ENCODE measurements around the gene TEX36.
A peak's percentile ranks its signal among the peaks of the same experiment; 100 is the strongest.
"Not testable (repeated sequence)": the region's sequence is repeated elsewhere in the genome, so short reads cannot be mapped to it uniquely, and the experiment has no call there.

TEX36 gene, protein sequence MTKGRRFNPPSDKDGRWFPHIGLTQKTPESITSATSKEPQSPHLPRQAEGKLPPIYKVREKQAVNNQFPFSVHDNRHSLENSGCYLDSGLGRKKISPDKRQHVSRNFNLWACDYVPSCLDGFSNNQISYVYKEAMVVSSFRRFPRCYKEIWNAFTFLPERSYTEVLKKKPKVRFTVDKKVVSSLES

DNA sequence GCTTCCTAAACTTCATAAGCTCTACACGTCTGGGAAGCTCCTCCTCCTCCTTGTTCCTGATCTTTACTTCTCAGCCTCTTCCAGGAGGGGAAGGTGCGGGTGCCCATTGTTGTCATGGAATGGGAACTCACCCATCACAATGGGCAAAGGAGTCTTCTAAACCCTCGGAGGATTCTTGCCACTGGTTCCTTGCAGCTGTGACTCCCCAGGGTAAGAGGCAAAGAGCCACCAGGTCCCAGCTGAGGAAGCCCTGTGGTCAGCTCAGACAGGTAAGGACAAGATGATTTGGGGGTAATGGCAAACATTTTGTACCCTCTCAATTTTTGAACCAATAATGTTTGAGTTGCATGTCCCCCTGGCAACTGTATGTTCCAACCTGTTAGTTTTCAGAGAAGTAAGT, at the start of gene TEX36:
TEX36 (minus strand) TSS at position 101 of the 400 bp plus-strand sequence. CDS start 174 bp downstream, outside the sequence.
- no peak for DNase-seq (ENCODE audit: low spot score)

DNA sequence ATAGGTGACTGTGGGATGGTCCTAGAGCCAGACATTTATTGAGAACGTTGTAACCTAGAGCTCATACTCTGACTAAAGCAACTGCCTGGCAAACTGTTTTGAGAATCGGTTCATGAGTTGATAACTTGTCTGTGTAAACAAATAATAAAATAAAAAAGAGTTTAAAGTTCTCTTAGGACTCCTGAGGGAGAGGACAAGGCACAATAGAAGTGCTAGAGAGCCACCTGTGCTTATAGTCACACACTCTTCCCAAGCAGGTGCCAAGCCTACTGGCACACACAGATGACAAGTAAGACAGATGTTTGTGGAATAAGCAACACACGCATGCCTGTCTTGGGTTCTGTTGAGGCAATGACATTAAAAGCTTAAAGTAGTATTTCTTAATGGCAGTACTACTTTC, 44.5 kb upstream of the TEX36 start:
- DNase-seq (ENCODE audit: low spot score) = no peak

DNA sequence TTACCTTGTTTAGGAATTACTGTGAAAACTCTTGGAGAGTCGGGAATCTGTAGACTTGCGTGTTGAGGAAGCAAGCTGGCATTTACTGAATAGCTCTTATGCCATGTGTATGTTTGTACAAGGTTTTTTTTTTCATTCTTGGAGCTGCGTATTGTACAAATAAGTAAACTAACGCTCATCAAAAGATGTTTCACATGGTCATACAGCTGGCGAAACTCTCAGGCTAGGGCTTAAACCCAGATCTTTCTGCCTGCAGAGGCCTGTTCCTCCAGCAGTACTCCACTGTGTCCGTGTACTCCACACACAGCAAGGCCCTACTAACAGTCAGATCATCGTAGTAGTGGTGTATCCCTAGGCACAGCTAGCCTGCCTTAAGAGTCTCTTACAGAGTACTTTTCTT, 44.0 kb upstream of the TEX36 start:
- no peak for DNase-seq (ENCODE audit: low spot score)

DNA sequence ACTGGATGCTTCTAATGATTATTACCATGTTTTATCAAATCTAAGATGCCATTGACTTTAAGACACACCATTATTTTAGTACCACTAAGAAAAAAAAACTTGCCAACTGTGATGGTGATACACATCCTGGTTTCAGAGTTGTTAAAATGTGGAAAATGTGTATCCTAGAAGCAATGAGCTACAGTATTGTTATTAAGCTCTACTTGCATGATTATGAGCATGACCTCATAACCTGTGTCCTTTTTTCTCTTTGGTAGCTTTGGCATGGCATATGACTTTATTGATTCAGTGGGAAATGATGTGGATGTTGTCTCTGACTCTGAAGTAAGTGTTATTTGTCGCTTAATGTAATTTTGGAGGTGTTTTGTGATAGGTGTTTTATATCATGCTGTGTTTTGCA, 39.8 kb upstream of the TEX36 start:
- no peak for DNase-seq (ENCODE audit: low spot score)

DNA sequence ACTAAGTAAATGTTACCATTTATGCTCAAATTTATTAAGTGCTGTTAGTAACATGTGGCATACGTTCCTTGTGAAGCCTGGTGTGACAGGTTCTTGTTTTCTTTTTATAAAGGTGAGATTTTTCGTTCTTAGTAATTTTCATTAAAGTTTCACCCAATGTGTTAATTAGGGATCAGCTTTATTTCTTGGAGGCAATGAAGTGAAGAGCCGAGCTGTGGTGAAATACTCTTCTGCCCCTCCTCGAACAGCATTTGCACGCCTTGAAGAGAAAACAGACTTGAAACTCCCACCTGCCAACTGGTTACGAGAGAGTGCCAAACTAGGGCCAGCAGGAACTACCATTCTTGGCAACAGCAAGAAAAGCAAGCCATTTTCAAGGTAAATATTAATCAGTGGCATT, 38.1 kb upstream of the TEX36 start:
- DNase-seq (ENCODE audit: low spot score) = no peak

DNA sequence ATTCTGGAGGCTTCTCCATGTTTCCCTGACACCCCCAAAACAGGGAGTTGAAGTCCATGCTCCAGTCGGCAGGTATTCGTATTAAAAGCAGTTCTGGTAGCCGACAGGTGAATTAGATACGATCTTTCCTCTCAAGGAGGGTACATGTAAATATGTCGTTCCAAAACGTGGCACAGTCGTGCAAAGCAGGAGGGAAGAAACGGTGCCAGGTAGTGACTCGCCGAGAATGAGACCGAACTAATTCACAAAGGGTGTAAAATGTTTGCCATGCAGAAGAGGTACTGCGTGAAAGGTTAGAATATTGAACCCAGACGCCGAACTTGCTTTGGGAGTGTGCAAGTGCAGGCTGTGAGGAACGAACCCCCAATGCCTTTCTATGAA, 37.0 kb upstream of the TEX36 start:
- DNase-seq (ENCODE audit: low spot score) = no peak

DNA sequence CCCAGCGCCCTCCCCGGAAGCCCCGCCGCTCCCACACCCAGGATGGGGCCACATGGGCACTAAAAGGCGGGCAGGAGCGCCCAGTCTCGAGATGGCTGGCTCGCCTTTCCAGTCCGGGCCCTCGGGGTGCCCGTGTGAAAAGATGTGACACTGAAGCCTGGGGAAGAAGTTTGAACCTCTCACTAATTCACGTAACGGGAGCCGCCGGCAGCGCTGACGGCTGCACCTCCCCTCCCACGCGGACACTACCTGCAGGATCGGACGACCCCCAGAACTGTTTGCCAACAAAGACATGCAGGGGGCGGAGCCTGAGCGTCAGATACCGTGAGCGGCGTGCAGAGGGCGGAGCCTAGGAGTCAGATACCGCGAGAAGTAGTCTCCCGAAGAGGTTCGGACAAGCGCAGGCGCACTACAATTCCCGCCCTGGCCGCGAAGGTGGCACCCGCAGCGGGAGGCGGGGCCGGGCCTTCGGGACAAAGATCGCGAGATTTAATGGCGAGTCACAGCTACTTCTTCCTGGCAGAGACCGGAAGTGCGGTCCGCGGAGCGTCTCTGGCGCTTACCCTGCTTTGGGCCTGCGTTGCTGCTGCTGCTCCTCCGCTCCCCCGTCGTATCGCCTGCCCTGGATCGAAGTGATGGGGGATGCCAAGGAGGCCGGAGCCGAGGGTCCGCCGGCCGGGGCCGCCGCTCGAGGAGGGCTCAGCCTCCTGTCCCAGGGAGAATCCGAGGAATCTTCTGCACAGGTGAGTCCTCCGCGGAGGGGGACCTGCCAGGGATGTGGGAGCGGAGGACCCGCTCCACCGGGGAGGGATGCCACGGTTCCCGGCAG, 36.4 kb upstream of the TEX36 start, which contains the start of gene EDRF1:
EDRF1 (plus strand) TSS at position 537 of the 829 bp plus-strand sequence; CDS start at position 636, 99 bp downstream.
- peak; percentile 99 for DNase-seq (ENCODE audit: low spot score)

DNA sequence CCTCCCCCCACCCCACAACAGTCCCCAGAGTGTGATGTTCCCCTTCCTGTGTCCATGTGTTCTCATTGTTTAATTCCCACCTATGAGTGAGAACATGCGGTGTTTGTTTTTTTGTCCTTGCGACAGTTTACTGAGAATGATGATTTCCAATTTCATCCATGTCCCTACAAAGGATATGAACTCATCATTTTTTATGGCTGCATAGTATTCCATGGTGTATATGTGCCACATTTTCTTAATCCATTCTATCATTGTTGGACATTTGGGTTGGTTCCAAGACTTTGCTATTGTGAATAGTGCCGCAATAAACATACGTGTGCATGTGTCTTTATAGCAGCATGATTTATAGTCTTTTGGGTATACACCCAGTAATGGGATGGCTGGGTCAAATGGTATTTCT, 31.8 kb upstream of the TEX36 start:
- not testable (repeated sequence) for DNase-seq (ENCODE audit: low spot score)

DNA sequence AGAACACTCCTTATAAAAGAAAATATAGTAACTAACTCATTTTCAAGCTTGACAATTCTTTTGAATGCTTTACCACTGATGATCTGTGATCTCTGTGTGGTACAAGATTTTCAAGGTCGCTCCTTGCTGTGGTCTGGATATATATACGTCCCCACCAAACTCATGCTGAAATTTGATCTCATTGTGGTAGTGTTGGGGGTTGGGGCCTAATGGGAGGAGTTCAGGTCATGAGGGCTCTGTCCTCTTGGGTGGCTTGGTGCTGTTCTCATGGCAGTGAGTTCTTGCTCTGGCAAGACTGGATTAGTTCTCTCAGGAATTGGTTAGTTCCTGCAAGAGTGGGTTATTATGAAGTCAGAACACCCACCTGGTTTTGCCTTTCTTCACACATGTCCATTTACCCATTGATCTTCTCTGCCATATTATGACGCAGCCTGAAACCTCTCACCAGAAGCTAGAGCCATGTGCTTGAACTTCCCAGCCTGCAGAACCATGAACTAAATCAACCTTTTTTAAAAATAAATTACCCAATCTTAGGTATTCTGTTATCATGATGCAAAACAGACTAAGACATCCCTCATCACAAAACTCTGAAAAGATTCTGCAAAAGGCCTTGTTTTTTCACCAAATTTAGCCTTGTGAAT, 28.3 kb upstream of the TEX36 start:
- DNase-seq (ENCODE audit: low spot score) = no peak

DNA sequence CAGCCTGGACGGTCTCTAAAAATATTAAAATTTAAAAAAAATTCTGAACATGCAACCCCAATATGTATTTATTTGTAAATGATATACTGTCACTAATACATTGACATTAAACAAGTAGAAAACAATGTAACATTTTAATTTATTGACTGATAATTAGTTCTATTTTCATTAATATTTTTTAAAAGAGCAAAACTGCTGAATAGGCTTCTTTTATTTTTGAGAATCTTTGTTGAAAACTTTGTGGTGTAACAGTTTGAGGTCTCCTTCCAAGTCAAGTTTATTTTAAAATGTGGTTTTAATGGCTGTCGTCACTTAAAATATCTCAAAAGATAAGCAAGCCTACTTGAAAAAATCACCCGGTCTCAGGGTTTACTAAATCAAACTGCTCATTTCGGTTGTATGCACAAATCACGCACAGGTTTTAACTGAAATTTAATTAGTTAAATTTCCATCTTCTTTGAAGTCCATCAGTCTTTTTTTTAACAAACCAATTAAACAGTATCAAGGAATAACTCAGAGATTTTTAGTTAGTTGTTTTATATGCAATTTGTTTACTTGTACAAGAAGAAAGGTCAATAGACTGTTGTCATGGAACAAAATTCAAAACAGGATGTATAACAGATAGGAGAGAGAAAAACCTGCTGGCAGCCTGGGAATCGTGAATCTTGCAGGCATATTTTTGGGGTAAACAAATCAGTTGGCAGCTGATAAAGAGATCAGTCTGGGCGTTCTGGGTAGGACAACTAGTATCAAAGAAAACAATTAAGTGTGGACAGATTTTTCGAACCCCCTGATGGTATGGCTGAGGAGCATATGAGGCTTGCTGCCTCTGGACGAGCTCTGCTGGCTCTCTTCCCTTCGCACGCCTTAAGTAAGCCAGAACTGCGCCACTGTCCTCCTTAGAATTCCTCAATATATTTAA, 26.9 kb upstream of the TEX36 start:
- no peak for DNase-seq (ENCODE audit: low spot score)

DNA sequence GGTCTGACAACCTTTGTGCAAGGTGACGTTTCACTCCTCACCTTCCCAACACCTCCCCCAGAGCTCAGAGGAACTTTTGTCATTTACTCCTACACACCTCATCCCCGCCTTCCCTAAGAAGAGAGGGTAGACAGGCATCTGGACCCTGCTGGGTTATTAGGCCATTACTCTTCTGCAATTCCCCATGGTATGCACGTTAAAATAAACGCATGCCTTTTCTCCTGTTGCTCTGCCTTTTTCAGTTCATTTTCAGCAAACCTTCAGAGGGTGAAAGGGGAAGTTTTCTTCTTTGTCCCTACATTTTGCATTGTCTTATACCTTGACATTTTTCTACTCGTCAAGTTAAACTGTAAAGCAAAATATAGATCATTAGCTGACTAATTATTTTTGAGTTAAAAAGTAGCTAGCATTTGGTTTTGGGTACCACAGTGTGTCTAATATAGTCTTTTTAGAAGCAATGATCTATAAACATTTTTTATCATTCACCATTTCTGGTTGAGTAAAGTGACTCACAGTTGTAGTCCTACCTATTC, 26.1 kb upstream of the TEX36 start:
- DNase-seq (ENCODE audit: low spot score) = no peak

DNA sequence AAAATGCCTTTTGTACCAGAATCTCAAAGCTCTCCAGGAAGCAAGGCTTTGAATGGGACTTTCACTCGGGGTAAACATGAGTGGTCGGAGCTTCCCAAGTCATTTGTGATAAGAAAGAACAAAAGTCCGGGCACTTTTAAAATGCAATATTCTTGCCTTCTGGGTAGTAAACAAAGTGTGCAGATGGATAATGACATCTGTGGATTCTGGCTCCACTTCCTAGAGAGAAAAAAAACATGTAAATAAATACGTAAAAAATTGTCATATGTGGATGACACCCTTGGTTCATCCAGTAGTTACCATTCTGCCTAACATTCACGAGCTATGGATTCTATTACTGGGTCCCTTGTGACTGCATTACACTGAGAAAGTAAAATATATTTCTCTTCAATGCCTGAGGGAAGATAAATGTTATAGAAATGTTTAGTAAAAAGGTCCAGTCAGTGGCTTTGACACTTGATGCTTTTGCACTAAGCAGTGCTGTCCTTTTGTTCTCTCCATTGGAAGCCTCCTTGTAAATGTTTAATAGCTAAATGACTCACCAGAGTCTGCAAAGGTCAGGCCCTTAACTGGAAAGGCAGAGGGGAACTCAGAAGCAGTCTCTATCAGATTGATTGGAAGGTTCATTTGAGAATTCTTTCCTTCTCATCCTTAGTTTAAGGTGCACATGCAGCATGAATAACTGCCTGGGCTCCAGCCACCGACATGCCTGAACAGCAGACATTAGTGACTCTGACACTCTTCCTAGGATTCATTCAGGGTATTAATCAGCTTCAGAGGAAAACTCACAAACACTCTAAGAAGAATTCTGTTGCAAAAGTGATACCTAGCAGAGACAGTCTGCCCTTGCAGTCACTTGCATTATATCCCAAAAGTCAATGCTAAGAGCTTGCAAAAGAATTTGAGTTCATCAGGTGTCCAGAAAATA, 24.8 kb upstream of the TEX36 start:
- DNase-seq (ENCODE audit: low spot score) = no peak

DNA sequence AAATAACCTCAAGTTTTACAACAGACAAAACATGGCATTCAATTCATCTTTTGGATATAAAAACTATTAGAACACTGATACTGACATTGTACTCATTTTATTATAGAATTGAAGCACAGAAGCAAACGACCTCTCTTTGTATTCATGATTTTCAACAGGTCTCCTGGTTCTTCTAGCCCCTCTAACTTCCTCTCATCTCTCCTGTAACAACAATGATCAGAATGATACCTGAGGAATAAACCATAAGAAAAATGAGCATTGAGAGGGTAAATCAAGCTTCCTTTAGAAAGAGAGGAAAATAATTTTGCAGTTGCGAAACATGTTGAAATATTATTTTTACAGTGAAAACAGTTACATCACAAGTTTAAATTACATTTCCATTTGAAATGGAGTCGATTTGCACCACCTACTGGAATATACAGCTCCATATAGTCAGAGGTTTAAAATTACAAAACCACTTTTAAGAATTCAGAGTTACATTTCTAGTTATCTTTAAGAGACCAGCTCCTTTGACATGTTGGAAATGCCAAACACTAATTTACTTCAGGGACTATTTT, 17.5 kb upstream of the TEX36 start:
- no peak for DNase-seq (ENCODE audit: low spot score)

DNA sequence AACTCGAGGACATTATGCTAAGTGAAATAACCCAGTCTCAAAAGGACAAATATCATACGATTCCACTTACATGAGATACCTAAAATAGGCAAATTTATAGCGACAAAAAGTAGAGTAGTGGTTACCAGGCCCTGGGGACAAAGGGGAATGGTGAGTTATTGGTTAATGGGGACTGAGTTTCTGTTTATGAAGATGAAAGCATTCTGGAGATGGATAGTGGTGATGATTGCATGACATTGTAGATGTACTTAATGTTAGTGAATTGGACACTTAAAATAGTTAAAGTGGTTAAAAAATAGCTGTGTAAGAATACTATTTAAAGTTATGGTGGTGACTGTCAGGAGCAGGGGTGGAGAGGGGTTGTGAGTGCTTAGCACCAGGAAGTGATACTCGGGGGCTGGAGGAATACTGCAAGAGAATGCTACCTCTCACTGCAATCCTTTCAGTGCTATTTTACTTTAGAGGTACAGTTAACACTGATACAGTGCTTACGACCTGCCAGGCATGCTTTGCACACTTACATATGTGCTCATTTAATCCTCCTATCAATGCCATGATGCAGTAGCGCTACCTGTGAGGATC, 16.7 kb upstream of the TEX36 start:
- no peak for DNase-seq (ENCODE audit: low spot score)

DNA sequence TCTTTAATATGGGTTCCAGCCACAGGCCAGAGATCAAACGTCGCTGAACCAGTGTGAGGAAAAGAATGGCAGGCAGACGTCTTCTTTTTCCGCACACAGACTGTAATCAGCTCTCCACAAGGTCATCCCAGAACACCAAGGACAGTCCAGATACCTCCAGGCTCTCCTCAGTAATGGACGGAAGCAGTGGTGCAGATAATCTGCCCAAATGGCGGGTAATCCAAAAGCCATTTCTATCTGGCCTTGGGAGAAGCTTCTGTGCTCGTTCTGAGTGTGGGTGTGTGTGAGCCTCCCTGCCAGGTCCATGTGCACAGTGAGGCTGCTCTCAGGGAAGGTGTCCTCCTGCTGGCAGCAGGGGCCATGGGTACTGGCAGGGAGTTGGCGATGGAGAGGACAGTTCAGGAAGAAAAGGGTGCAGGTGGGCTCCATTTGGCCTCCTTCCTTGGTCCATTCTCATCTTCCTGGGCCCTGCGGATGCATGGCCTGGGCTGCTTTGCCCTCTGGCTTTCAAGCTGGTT, 15.6 kb upstream of the TEX36 start:
- DNase-seq (ENCODE audit: low spot score) = no peak

DNA sequence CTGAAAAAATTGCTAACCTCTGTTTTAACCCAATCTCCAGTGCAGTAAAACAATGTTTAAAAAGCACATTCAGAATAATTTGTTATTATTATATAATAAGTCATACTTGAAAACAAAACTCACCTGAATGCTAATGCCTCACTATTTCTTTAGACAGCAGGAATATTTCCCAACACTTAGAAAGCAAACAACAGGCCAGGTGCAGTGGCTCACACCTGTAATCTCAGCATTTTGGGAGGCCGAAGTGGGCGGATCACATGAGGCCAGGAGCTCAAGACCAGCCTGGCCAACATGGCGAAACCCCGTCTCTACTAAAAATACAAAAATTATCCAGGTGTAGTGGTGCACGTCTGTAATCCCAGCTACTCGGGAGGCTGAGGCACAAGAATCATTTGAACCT, 13.9 kb upstream of the TEX36 start:
- not testable (repeated sequence) for DNase-seq (ENCODE audit: low spot score)

DNA sequence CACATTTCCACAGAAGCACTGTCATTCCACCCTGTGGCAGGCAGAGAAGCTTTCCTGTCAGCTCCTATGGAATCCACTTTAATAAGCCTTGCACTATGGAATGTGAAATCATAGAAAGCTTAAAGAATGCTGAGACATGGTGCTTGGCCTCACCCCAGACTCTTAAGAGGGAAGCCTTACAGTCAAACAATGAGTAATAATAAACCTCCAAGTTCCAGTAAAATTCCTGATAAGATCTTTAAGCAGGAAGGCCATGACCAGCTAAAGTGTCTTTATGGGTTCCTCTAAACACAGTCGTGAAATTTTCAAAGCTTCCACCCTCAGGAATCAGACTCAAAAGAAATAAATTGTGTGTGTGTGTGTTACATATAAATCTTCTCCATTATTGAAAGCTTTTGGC, 11.9 kb upstream of the TEX36 start:
- no peak for DNase-seq (ENCODE audit: low spot score)

DNA sequence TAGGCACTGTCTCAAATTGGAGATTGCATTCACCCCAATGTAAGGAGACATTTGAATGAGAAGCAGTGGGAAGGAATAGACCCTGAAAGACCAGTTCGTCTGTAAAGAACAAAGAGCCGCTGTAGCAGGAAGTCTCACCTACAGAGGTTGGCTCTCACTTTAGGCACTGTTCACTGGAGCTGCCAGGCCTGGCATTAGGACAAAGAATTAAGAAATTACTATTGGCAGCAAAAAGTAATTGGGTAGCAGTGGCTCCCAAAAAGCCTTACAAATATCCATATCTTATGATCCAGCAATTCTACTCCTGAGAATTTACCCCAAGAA, 10.5 kb upstream of the TEX36 start:
- no peak for DNase-seq (ENCODE audit: low spot score)

DNA sequence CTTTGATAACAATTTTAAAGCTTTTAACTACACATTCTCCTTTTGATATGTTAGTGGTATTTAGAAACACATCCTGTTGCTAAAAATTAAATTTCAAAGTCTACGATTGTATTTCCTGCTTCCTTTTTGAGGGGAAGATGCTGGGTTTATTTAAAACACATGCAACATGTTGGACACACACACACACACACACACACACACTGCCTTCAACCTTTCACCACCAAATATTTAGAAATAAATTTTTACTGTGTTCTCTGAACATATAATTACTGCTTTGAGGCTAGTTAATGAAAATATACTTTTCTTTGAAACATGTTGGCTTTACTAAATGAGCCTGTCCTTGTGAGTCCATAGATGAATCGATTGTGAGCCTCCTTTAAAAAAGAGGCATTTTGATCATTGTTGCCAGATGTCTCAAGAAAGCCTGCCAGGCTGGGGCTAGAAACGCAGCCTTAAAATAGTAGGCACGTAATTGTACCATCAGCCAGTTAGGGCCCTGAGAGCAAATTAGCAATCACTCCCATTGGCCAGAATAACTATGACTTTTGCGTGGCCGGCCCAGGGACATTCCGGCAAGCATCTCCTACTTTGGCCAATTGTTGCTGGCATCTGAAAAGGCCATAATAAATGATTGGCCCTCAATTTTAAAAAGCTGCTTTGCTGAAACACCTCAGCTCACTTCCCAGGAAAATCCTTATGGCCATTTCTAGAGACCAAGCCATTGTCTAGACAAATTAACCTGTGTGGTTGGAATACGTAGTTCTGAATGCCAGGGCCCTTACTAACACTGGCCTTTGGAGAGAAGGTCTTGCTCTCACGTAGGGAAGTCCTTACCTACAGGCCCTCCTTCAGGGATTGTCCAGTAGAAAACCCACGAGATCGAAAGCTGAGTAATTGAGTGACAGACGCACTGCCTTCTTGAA, 9.9 kb upstream of the TEX36 start:
- no peak for DNase-seq (ENCODE audit: low spot score)

Data from CD4-positive, alpha-beta T cell treated with Interleukin-6 at 100 ng/mL for 8 hours (primary cell).